OCI-LY7 (cell line): Measurements from ENCODE around the gene FST. TPM values are rescaled to one million over a fixed set of nuclear protein-coding genes. Genes with fewer than 3 reads are reported as not detected.

ENCODE experiments used
- BruUV-seq: library from RNA; stranded (reverse); fragments of 400-500 nt; replicated peaks from 2 replicates; lab custom pipeline; 2021; lab: Mats Ljungman, UMichigan
- CTCF ChIA-PET: fragments of 300-600 bp; sonication (Branson Sonifier 250); formaldehyde crosslinking; loops from one replicate; lab custom pipeline; 2022; ENCODE audit warnings: antibody characterized with exemption; ENCODE audit not compliant: unreplicated experiment; lab: Charles Lee
- POLR2A ChIA-PET: fragments of 300-600 bp; sonication (Branson Sonifier 250); formaldehyde crosslinking; loops from one replicate; lab custom pipeline; 2022; ENCODE audit warnings: antibody characterized with exemption; lab: Charles Lee
- DNase-seq: peaks from one replicate; pipeline ENCODE4 v3.0.0-alpha.2; 2015; ENCODE audit warnings: low spot score
- H2AFZ ChIP-seq: fragments of 200-600 bp; sonication (generic), shearing (Covaris generic); 2 replicates; pipeline ENCODE4 v1.6.1; 2014; ENCODE audit warnings: mild to moderate bottlenecking, antibody characterized with exemption, low read length, moderate library complexity
- H3K27ac ChIP-seq: fragments of 200-600 bp; sonication (generic); 2 replicates; pipeline ENCODE4 v1.5.1; 2014; ENCODE audit warnings: mixed run types, low read depth, mild to moderate bottlenecking, moderate library complexity, low read length, inconsistent platforms; ENCODE audit not compliant: poor library complexity, severe bottlenecking
- H3K36me3 ChIP-seq: fragments of 200-600 bp; sonication (generic); 2 replicates; pipeline ENCODE4 v1.6.1; 2014; ENCODE audit warnings: mild to moderate bottlenecking, antibody characterized with exemption, low read length, moderate library complexity, mixed read lengths; ENCODE audit not compliant: insufficient read depth
- H3K4me1 ChIP-seq: fragments of 200-600 bp; sonication (generic); 2 replicates; pipeline ENCODE4 v1.5.1; 2014; ENCODE audit warnings: mild to moderate bottlenecking, low read length; ENCODE audit not compliant: insufficient read depth, poor library complexity, severe bottlenecking
- H3K4me2 ChIP-seq: fragments of 200-600 bp; sonication (generic); 2 replicates; pipeline ENCODE4 v1.6.1; 2014; ENCODE audit warnings: mild to moderate bottlenecking, low read length
- H3K4me3 ChIP-seq: fragments of 200-600 bp; sonication (generic); 2 replicates; pipeline ENCODE4 v1.5.1; 2014; ENCODE audit warnings: mild to moderate bottlenecking, low read depth, low read length; ENCODE audit not compliant: poor library complexity, severe bottlenecking
- H3K79me2 ChIP-seq: fragments of 200-600 bp; sonication (generic); 2 replicates; pipeline ENCODE4 v1.6.1; 2016; ENCODE audit warnings: low read depth, mild to moderate bottlenecking, low read length, moderate library complexity, mixed read lengths; ENCODE audit not compliant: insufficient read depth
- H3K9me2 ChIP-seq: fragments of 200-600 bp; sonication (generic); 2 replicates; pipeline ENCODE4 v1.6.1; 2016; ENCODE audit warnings: mild to moderate bottlenecking, low read length, mixed read lengths; ENCODE audit not compliant: insufficient read depth
- H3K9me3 ChIP-seq: fragments of 200-600 bp; sonication (generic); 2 replicates; pipeline ENCODE4 v1.6.1; 2014; ENCODE audit warnings: mild to moderate bottlenecking, mixed run types, low read length, mixed read lengths
- H4K20me1 ChIP-seq: fragments of 200-600 bp; sonication (generic); 2 replicates; pipeline ENCODE4 v1.6.1; 2014; ENCODE audit warnings: mild to moderate bottlenecking, antibody characterized with exemption, low read length, moderate library complexity, mixed read lengths; ENCODE audit not compliant: insufficient read depth
- CTCF ChIP-seq: fragments of 200-600 bp; sonication (generic); conservative IDR thresholded peaks from 2 replicates; pipeline ENCODE4 v1.5.1; 2014; ENCODE audit warnings: mild to moderate bottlenecking, antibody characterized with exemption, low read length, moderate library complexity, mixed read lengths
- EZH2phosphoT487 ChIP-seq: fragments of 200-600 bp; sonication (generic); IDR thresholded peaks from 2 replicates; pipeline ENCODE4 v1.6.1; 2018; ENCODE audit warnings: low read depth, borderline replicate concordance, mild to moderate bottlenecking, mixed run types, antibody characterized with exemption, low read length, moderate library complexity, mixed read lengths
- intact Hi-C: fragments of 100-400 bp; cut with micrococcal nuclease; formaldehyde crosslinking; loops from one replicate; pipeline ENCODE4 v1.10.0; 2022; ENCODE audit not compliant: unreplicated experiment
- total RNA-seq, 2 experiments: library from RNA; depleted of rRNA in 1 of 2; stranded (reverse); fragments of >200 nt in 1 of 2; shearing (Covaris generic) in 1 of 2; gene quantifications; 2 replicates each; pipeline ENCODE4 v1.2.3, GENCODE V29; 2014 to 2022

The FST gene
- total RNA-seq, 2 experiments from 2014 or later, result not detected

GRCh38 chr5:53473633-53474032 is 6.8 kb upstream of the FST start:
- ChIA-PET CTCF (no interaction called here), POLR2A (interaction anchor here (1.1 kb wide), 1 partner anchor 9 kb away, joined by 3 read pairs; no protein-coding TSS in a partner anchor)
- no peaks in the 10 kb centered on the region for H3K9me2 ChIP-seq
- H4K20me1 ChIP-seq, result no peaks in the 10 kb centered on the region
- intact Hi-C loops, result no loop called here
- H3K36me3 ChIP-seq, result no peaks in the 10 kb centered on the region
- TF ChIP-seq EZH2phosphoT487 (no peak), CTCF (no peak)
- H3K27ac ChIP-seq, result no peak overlapping the region
- no peak overlapping the region for H3K4me2 ChIP-seq
- H2AFZ ChIP-seq, result no peak overlapping the region
- no peaks in the 10 kb centered on the region for H3K9me3 ChIP-seq
- H3K79me2 ChIP-seq, result no peaks in the 10 kb centered on the region
- DNase-seq, result no peak
- H3K4me3 ChIP-seq, result no peak overlapping the region
- H3K4me1 ChIP-seq, result no peaks in the 10 kb centered on the region
- BruUV-seq, result no TSS peak

GRCh38 chr5:53475320-53475719 is 5.1 kb upstream of the FST start:
- Histone ChIP-seq H3K4me2 (no peak overlapping the region), H3K79me2 (no peaks in the 10 kb centered on the region), H3K27ac (no peak overlapping the region), H4K20me1 (no peaks in the 10 kb centered on the region), H2AFZ (no peak overlapping the region), H3K4me1 (peaks cover 6% of the 10 kb centered on the region), H3K9me3 (no peaks in the 10 kb centered on the region), H3K9me2 (no peaks in the 10 kb centered on the region), H3K4me3 (no peak overlapping the region), H3K36me3 (no peaks in the 10 kb centered on the region)
- TF ChIP-seq EZH2phosphoT487 (no peak), CTCF (no peak)
- ChIA-PET CTCF (no interaction called here), POLR2A (no interaction called here)
- DNase-seq, result no peak
- intact Hi-C loops, result no loop called here
- BruUV-seq, result no TSS peak

GRCh38 chr5:53476019-53476418 is 4.4 kb upstream of the FST start:
- intact Hi-C loops, result no loop called here
- H3K27ac ChIP-seq, result no peak overlapping the region
- H3K9me3 ChIP-seq, result no peaks in the 10 kb centered on the region
- DNase-seq, result no peak
- no peak for TF ChIP-seq EZH2phosphoT487
- TF ChIP-seq CTCF, result no peak
- ChIA-PET POLR2A (no interaction called here), CTCF (no interaction called here)
- H3K79me2 ChIP-seq, result no peaks in the 10 kb centered on the region
- H4K20me1 ChIP-seq, result no peaks in the 10 kb centered on the region
- no peak overlapping the region for H3K4me2 ChIP-seq
- no peaks in the 10 kb centered on the region for H3K36me3 ChIP-seq
- H2AFZ ChIP-seq, result no peak overlapping the region
- no peaks in the 10 kb centered on the region for H3K9me2 ChIP-seq
- H3K4me1 ChIP-seq, result peaks cover 6% of the 10 kb centered on the region
- H3K4me3 ChIP-seq, result no peak overlapping the region
- BruUV-seq, result no TSS peak
